ENCODE results near the gene COMMD4.
"Not testable (repeated sequence)": the region's sequence is repeated elsewhere in the genome, so short reads cannot be mapped to it uniquely, and the experiment has no call there.

COMMD4 gene

DNA sequence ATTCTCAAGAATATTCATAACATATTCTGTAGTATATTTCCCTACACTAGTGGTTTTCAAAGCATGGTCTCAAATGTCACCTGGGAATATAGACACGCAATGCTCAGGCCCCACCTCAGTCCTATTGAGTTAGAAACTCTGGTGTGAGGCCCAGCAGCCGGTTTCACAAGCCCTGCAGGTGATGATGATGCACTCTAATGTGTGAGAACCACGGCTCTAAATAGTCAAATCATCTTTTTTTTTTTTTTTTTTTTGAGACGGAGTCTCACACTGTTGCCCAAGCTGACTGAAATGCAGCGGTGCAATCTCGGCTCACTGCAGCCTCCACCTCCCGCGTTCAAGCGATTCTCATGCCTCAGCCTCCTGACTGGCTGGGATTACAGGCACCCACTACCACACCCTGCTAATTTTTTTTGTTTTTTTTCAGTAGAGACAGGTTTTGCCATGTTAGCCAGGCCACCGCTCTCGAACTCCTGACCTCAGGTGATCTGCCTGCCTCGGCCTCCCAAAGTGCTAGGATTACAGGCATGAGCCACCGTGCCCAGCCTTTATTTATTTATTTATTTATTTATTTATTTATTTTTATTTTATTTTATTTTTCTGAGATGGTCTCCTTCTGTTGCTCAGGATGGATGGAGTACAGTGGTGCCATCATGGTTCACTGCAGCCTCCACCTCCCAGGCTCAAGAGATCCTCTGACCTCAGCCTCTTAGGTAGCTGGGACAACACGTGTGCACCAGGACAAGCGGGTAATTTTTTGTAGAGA, 2.0 kb upstream of the COMMD4 start:
- not testable (repeated sequence) for DNase-seq

DNA sequence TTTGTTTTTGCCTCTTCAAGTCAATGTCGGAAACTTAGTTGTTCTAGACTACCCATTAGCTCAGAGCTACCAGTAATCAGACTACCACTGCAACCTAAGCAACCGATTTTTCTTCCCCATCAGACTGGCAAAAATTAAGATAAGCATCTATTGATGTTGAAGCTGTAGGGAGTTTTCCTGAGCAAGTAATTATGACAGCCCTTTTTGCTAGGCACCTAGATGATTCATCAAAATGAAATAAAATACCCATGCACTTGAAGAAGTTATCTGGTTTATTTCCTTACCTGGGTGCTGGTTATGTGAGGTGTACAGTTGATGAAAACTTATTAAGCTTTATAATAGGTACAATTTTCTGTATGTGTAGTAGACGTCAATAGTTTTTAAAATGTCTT, 554 bp upstream of the COMMD4 start:
- DNase-seq = no peak

DNA sequence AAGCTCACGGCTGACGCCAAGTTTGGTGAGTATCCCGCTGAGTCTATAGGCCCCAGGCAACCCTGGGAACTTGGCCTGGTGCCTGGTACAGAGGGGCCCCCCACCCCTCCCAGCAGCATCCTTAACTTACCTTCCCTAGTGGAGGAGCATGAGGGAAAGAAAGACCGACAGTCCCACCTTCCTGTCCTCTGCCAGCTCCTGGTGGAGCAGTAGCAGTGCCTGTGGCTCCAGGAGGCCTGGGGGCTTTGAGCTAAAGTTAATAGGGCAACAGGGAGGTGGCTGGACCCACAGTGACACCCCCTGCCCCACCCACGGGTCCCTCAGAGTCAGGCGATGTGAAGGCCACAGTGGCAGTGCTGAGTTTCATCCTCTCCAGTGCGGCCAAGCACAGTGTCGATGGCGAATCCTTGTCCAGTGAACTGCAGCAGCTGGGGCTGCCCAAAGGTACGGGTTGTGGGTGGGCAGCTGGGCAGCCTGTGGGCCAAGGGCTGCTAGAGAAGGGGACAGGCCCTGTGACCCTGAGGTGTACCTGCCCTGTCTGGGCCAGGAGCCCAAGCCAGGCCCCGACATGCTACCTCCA, 2.9 kb downstream of the COMMD4 start:
- DNase-seq = no peak

DNA sequence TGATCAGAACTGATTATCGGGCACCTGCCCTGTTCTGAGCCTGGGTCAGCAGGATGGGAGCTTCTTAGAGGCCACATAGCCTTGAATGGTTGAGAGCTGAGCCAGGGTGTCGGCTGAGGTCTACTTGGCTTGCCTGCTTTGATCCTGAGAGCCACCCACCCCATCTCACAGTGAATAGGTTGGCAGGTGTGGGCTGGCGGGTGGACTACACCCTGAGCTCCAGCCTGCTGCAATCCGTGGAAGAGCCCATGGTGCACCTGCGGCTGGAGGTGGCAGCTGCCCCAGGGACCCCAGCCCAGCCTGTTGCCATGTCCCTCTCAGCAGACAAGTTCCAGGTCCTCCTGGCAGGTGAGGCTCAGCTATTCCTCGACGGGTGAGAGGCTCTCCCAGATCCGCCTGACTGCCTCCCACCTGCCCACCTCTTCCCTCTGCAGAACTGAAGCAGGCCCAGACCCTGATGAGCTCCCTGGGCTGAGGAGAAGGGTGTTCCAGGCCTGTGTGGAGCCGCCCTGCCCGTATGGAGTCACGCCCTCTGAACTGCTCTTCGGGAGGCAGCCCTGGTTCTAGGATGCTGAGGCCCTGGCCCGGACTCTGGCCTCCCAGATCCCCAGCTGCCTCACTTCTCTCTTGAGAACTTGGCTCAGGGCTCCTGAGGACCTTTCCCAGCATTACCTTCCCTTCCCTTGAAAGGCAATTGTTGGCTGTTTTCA, 3.8 kb downstream of the COMMD4 start:
- DNase-seq = no peak

DNA sequence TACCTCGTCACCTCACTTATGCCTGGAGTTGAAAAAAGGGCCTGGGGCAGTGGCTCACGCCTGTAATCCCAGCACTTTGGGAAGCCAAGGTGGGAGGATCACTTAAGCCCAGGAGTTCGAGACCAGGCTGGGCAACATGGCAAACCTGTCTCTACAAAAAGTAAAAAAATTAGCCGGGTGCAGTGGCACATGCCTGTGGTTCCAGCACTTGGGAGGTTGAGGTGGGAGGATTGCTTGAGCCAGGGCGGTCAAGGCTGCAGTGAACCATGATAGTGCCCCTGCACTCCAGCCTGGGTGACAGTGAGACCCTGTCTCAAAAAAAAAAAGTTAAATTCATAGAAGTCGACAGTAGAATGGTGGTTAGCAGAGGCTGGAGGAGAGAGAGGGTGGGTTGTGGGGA, 6.4 kb downstream of the COMMD4 start:
- DNase-seq = no peak

DNA sequence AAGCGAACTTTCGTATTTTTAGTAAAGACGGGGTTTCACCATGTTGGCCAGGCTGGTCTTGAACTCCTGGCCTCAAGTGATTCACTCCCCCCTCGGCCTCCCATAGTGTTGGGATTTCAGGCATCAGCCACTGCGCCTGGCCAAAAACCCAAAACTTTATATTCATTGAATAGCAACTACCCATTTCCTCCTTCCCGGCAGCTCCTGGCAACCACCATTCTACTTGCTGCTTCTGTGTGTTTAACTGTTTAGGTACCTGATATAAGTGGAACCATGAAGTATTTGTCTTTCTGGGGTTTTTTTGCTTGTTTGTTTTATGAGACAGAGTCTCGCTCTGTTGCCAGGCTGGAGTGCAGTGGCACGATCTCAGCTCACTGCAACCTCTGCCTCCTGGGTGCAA, 8.1 kb downstream of the COMMD4 start:
- DNase-seq = not testable (repeated sequence)

DNA sequence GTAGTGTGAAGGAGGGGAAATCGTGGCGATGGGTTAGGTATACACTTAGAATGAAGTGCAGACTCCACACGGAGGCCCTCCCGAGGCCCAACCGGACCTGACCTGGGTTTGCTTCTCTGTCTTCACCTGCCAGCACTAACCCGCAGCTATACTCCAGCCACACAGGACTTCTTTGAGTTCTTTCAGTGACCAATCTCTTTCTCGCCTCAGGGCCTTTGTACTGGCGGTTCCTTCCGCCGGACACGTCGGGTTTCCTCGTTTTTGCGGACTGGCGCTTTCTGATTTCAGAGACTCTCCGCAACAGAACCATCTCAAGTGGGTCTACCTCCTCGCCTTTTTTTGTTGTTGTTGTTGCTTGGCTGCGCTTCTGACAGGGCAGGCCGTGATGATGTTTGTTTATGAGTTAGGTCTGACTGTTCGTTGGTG, 10.9 kb downstream of the COMMD4 start, which contains the start of gene NEIL1:
Gene NEIL1 (plus strand): TSS at position 244 of the 426 bp plus-strand sequence. CDS start 1,867 bp downstream, outside the sequence.
- DNase-seq = no peak

DNA sequence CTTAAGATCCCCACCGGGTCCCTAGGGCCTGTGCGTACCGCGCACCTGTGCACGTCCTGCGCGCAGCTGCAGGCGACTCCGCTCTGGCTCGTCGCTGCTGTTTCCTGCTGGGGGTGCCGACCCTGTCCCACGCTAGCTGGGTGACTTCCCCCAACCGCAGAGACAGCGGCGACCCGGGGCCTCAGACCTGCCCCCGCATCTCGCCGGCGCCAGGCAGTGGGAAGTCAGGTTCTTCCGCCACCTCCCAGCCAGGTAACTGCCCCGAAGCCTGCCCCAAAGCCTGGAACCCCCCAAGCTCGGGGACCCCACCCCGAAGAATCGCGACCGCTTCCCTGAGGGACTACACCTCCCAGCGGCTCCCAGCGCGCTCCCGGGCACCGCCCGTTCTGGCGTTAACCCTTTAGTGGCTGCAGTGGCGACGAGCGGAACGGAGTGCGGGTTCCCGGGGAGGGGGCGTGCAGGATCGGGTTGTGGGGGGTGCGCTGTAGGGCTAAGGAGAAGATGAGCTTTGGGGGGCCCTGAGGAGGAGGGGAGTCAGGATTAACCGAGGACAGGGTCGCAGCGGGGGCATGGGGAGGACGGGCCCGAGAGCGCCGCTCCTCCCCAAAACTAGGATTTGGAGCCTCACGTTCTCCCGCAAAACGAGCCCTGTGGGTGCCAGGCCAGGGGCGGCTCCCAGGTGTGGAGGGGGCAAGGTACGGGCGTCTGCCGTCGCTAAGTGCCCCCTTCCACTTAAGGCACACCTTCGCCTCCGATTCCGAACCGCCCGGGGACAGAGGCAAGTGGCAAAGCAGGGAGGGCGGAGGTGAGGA, 11.6 kb downstream of the COMMD4 start:
- DNase-seq = peak; percentile 45 to 59

DNA sequence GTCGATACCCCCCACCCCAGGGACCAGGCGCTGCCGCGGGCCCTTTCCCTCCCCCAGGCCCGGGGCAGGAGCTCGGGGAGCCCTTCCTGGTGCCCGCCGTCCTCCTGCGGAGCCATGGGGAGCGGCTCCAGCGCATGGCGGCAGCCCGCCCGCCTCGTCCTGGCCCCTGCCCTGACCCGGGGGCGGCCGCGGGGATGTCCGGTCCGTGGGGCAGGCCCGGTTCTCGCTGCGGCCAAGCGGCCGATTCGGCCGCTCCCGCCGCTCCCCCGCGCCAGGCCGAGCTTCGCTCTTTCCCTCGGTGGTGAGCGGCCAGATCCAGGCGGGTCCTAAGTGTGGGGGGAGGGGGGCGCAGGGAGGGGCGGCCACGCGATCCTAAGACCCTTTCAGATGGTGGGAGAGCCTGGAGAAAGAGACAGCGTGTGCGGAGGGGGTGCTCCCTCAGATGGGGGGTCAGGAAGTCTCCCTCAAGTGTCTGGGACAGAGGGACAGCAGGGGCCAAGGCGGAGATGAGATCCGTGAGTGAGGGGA, 12.2 kb downstream of the COMMD4 start:
- no peak for DNase-seq

DNA sequence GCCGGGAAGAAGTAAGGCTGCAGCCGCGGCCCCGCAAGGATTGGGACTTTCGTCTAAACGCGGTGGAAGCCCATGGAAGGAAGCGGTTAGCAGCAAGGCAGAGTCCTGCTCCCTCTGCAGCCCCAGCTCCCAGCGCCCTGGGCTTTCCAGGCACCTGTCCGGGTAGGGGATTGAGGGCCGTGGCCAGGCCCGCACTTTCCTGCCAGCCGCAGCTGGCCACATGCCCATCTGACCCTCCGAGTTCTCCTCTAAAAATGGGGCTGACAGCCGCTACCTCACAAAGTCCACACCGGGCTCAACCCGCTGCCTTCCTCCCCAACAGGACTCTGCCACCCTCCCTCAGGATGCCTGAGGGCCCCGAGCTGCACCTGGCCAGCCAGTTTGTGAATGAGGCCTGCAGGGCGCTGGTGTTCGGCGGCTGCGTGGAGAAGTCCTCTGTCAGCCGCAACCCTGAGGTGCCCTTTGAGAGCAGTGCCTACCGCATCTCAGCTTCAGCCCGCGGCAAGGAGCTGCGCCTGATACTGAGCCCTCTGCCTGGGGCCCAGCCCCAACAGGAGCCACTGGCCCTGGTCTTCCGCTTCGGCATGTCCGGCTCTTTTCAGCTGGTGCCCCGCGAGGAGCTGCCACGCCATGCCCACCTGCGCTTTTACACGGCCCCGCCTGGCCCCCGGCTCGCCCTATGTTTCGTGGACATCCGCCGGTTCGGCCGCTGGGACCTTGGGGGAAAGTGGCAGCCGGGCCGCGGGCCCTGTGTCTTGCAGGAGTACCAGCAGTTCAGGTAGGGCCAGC, 12.9 kb downstream of the COMMD4 start:
- no peak for DNase-seq

DNA sequence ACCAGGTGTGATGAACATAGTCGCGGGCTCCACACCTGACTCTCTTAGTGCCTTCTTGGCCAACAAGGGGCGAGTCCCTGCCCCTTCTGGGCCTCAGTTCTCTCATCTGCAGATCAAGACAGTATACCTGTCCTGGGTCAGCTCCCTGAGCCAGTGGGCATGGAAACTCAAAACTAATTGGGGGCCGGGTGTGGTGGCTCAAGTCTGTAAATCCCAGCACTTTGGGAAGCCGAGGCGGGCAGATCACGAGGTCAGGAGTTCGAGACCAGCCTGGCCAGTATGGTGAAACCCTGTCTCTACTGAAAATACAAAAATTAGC, 13.4 kb downstream of the COMMD4 start:
- not testable (repeated sequence) for DNase-seq

DNA sequence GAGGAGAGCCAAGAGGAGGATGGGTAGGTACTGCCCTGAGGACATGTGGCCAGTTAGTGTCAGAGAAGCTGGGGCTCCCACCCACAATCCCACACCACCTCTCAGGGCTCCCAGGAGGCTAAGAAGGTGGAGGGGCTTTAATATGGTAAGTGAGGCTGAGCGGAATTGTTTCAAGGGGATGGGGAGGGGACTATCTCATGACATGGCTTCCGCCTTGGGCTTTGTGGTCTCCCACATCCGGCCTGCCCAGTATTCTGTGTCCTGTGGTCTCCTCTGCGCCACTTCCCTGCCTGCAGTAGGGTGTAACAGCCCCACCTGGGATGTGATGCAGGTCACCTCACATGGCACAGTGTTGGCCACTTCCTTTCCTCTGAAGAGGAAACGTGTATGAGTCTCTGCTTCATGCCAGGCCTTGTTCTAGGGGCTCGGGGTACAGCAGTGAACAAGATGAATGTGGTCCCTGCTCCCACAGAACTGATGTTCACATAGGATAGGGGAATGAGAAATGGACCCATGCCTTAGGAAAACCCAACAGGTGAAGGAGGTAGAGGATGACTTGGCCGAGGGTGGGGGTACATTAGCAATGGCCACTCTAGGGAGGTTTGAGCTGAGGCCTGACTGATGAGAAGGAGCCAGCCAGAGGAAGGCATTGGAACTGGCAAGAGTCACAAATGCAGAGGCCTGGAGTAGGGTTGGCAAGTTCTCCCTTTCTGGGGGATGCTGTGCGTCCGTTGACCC, 14.2 kb downstream of the COMMD4 start:
- peak; percentile 71 to 75 for DNase-seq

DNA sequence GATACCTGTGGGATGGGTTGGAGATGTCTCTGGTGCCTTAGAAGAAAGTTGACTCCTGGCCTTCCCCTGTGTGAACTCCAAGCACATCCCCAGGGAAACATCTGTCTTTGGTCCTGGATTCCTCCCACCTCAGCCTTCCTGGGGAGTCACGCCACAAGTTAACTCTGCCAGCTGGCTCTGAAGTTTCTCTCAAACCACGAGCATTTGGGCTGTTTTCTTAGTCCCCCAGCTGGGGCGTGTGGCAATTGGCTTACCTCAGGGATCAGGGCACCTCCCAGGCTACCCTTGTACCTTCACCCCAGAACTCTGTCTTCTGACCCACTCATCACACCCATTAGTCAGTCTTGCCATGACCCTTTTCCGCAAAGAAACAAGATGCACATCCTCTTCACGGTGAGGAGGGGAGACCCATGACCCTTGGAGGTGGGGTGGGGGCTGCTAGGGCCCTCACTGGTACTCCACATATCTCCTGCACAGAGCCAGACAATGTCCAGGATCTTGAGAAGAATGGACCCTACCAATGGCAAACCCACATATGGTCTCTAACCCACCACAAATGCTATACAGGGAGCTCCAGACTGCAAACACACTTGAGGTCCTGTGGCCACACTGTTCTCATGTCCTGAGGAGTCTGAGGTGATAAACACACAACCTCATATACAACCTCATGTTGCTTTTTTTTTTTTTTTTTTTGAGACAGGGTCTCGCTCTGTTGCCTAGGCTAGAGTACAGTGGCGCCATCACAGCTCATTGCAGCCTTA, 14.9 kb downstream of the COMMD4 start:
- no peak for DNase-seq

DNA sequence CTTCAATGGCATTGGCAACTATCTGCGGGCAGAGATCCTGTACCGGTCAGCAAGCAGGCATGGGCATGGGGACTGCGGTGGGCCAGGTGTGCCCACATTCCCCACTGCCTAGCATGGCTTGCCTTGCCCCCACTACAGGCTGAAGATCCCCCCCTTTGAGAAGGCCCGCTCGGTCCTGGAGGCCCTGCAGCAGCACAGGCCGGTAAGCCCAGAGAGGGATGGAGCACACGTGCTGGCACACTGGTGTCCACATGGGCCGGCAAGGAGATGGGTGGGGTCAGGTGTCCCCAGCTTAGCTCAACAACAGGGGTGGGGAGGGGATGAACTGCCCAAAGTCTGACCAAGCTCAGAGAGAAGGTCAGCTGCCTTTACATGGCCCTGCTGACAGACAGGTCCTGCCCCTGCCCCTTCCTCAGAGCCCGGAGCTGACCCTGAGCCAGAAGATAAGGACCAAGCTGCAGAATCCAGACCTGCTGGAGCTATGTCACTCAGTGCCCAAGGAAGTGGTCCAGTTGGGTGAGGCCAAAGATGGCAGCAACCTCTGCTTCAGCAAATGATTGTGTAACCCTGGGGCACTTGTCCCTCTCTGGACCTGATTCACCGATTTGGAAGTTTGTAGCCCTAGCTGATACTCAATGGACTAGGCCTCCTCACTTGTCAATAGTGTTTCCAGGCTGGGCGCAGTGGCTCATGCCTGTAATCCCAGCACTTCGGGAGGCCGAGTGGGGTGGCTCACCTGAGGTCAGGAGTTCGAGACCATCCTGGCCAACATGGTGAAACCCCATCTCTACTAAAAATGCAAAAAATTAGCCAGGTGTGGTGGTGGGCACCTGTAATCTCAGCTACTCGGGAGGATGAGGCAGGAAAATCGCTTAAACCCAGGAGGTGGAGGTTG, 16.6 kb downstream of the COMMD4 start:
- no peak for DNase-seq

DNA sequence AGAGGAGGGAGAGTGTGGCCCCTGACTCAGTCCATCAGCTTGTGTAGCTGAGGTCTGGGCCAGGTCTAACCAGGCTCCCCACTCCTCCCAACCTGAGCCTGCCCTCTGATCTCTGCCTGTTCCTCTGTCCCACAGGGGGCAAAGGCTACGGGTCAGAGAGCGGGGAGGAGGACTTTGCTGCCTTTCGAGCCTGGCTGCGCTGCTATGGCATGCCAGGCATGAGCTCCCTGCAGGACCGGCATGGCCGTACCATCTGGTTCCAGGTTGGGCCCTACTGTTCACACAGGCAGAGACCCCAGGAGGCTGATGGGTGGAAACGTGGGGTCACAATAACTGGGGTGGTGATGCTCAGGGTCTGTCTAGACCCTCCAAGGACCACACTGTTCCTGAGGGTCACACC, 17.7 kb downstream of the COMMD4 start:
- no peak for DNase-seq

DNA sequence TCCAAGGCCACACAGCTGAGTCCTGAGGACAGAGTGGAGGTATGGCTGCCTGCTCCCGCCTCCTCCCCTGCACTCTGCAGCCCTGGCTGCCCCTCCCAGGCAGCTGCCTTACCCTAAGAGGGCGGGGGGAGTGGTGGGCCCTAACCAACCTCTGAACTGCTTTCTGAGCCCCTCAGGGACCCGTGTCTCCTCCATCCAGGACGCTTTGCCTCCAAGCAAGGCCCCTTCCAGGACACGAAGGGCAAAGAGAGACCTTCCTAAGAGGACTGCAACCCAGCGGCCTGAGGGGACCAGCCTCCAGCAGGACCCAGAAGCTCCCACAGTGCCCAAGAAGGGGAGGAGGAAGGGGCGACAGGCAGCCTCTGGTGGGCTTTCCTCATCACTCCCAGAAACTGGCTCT, 18.6 kb downstream of the COMMD4 start:
- DNase-seq = no peak

DNA sequence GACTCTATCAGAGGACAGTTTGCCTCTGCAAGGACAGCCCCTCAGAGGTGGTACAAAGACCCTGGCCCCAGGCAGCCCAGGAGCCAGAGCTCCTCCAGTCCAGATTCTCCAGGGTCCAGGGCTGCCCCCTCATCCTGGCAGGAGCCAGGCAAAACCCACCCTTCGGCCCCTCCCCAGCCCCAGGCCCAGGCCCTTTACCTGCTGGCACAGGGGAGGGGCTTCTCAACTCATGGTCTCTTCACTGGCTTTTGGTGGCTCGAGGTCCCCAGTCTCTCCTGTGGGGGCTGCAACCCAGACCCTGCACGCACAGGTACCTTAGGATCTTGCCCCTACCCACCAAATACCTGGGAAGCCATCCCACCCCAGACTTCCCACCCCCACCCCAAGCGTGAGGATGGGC, 19.5 kb downstream of the COMMD4 start:
- no peak for DNase-seq

DNA sequence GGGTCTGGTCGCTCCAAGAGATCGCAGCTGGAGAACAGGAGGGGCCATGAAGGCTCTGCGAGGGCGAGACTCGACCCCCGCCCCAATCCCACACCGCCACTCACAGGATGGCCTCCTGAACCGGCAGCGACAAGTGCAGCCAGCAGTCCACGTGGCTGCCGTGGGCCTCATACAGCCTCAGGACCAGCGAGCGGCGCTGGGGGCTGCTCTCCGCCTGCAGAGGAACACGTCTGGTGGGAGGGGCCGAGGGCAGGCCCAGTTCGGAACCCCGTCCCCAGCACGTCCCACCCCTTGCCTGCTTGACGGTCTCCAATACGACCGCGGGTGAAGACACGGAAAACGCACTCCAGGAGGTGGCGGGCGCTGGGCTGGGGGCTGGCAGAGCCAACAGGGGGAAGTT, 20.1 kb downstream of the COMMD4 start:
- DNase-seq = no peak

DNA sequence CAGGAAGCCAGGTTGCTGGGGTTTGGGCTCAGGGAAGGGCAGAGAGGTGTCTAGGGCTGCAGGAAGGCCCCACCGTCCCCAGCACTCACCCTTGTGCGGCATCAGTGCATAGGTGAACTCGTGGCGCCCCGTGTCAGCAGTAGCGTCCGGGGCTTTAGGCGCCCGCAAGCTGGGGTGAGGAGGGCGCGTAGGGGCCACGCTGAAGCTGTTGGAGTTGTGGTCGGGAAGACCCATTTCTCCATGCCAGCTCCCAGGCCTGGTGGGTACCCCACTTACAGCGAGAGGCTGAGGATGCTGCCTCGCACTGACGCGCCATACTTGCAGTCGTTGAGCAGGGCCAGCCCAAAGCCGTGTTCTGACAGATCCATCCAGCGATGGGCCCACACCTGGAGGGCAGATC, 20.7 kb downstream of the COMMD4 start:
- DNase-seq = no peak
